Astrocyte of the spinal cord (primary cell): Measurements from ENCODE around the gene MRFAP1L1.

Experiments used
- DNase-seq: peaks from one replicate; pipeline ENCODE4 v3.0.0; 2011; ENCODE audit warnings: low read depth, low spot score
- H3K4me3 ChIP-seq: 2 replicates; pipeline ENCODE4 v1.5.1; 2011; ENCODE audit warnings: low read depth, mild to moderate bottlenecking, low read length, moderate library complexity
- in situ Hi-C: cut with HindIII; loops from 2 replicates; pipeline ENCODE4 v1.10.0; 2017; ENCODE audit warnings: low sequenced_read_pairs
- TF ChIP-seq, protein P1 (sequence below): IDR thresholded peaks from 2 replicates; pipeline ENCODE4 v1.5.1; 2012; ENCODE audit warnings: low read depth, mild to moderate bottlenecking, low read length, inconsistent platforms

Gene MRFAP1L1

DNA sequence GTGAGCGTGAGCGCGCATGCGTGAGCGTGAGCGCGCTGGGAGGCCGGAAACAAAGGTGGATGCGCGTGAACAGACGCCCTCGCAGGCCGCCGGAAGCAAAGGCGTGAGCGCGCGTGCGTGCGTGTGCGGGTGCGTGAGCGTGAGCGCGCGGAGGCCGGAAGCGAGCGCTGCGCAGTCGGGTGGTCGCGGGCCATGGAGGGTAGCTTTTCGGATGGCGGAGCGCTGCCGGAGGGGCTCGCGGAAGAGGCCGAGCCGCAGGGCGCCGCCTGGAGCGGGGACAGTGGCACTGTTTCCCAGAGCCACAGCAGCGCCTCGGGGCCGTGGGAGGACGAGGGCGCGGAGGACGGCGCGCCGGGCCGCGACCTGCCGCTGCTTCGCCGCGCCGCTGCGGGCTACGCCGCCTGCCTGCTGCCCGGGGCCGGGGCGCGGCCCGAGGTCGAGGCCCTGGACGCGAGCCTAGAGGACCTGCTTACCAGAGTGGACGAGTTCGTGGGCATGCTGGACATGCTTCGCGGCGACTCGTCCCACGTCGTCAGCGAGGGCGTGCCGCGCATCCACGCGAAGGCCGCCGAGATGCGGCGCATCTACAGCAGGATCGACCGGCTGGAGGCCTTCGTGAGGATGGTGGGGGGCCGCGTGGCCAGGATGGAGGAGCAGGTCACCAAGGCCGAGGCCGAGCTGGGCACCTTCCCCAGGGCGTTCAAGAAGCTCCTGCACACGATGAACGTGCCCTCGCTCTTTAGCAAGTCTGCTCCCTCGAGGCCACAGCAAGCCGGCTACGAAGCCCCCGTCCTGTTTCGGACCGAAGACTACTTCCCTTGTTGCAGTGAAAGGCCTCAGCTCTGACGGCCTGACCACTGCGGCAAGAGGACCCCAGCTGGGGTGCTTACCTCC, 6.6 kb upstream of the MRFAP1L1 start, which contains the start of gene BLOC1S4:
BLOC1S4 (plus strand) TSS at position 157 of the 894 bp plus-strand sequence; CDS start at position 193, 36 bp downstream.
- TF ChIP-seq, protein P1, sequence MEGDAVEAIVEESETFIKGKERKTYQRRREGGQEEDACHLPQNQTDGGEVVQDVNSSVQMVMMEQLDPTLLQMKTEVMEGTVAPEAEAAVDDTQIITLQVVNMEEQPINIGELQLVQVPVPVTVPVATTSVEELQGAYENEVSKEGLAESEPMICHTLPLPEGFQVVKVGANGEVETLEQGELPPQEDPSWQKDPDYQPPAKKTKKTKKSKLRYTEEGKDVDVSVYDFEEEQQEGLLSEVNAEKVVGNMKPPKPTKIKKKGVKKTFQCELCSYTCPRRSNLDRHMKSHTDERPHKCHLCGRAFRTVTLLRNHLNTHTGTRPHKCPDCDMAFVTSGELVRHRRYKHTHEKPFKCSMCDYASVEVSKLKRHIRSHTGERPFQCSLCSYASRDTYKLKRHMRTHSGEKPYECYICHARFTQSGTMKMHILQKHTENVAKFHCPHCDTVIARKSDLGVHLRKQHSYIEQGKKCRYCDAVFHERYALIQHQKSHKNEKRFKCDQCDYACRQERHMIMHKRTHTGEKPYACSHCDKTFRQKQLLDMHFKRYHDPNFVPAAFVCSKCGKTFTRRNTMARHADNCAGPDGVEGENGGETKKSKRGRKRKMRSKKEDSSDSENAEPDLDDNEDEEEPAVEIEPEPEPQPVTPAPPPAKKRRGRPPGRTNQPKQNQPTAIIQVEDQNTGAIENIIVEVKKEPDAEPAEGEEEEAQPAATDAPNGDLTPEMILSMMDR = no peak
- in situ Hi-C loops = no loop called here
- peak; percentile 91 for DNase-seq
- H3K4me3 ChIP-seq = peak within 1 kb of the TSS; percentile 80

DNA sequence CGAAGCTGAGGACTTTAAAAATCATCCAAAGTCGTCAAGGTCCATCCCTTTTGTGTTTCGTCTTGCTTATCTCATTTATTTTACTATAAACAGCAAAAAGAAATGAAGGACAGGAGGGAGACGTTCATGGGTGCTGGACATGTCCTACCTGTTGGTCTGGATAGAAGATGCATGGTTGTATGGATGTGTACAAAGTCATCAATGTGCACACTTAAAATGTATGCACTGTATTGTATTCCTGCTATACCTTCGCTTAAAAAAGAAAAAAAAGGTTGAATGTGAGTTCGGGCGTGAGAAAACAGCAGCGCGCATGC, 6.0 kb upstream of the MRFAP1L1 start:
- DNase-seq = no peak
- TF ChIP-seq, protein P1 = no peak
- in situ Hi-C loops = no loop called here
- peak overlapping the region; percentile 80 for H3K4me3 ChIP-seq

- TF ChIP-seq, protein P1 = no peak
- in situ Hi-C loops = no loop called here
- H3K4me3 ChIP-seq = no peak overlapping the region
- no peak for DNase-seq
These were observed 5.3 kb upstream of the MRFAP1L1 start for GRCh38 chr4:6714954-6715353.

DNA sequence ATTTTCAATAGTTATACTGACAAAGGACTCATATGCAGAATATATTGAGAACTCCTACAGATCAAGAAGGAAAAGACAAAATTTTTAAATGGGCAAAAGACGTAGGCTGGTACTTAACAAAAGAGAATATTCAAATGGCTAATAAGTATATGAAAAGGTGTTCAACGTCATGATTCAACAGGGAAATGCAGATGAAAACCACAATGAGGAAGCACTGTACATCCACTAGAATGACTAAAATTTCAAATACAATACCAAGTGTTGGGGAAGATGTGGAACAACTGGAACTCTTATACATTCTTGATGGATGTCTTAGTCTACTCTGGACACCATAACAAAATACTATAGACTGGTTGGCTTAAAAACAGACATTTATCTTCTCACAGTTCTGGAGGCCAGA, 1.3 kb upstream of the MRFAP1L1 start:
- no peak for DNase-seq
- no peak overlapping the region for H3K4me3 ChIP-seq
- in situ Hi-C loops = no loop called here
- TF ChIP-seq, protein P1 = no peak

- TF ChIP-seq, protein P1 = no peak
- no peak for DNase-seq
- in situ Hi-C loops = no loop called here
- H3K4me3 ChIP-seq = peak overlapping the region; percentile 72
These were observed 617 bp upstream of the MRFAP1L1 start for GRCh38 chr4:6710282-6710681.

GRCh38 chr4:6706173-6706572, 3.5 kb downstream of the MRFAP1L1 start:
- in situ Hi-C loops = no loop called here
- TF ChIP-seq, protein P1 = no peak
- no peak overlapping the region for H3K4me3 ChIP-seq
- no peak for DNase-seq
